HEK293 (cell line): ENCODE data around the gene HOXB1.

Experiments used
- ELK4 ChIP-seq: IDR thresholded peaks from 2 replicates; pipeline ENCODE4 v1.6.1; 2011; ENCODE audit warnings: mild to moderate bottlenecking, low read depth, low read length, borderline replicate concordance
- HOXC10 ChIP-seq: sonication (generic); formaldehyde crosslinking; IDR thresholded peaks from 2 replicates; pipeline ENCODE4 v1.8.1; 2023; ENCODE audit warnings: mild to moderate bottlenecking, missing genetic modification reagents
- PRDM6 ChIP-seq: fragments of 450-650 bp; formaldehyde crosslinking; IDR thresholded peaks from 2 replicates; pipeline ENCODE4 v1.5.1; 2017; ENCODE audit warnings: missing biosample characterization, missing genetic modification characterization
- SP2 ChIP-seq: fragments of 450-650 bp; formaldehyde crosslinking; IDR thresholded peaks from 2 replicates; pipeline ENCODE4 v1.5.1; 2016; ENCODE audit warnings: missing biosample characterization, missing genetic modification characterization
- ZBTB10 ChIP-seq: fragments of 450-650 bp; formaldehyde crosslinking; IDR thresholded peaks from 2 replicates; pipeline ENCODE4 v1.5.1; 2016; ENCODE audit warnings: missing biosample characterization, missing genetic modification characterization
- ZBTB17 ChIP-seq: fragments of 450-650 bp; formaldehyde crosslinking; IDR thresholded peaks from 2 replicates; pipeline ENCODE4 v1.5.1; 2016; ENCODE audit warnings: missing biosample characterization, missing genetic modification characterization
- ZBTB49 ChIP-seq: fragments of 450-650 bp; formaldehyde crosslinking; IDR thresholded peaks from 2 replicates; pipeline ENCODE4 v1.5.1; 2016; ENCODE audit warnings: missing biosample characterization, missing genetic modification characterization, low read depth
- ZNF266 ChIP-seq: fragments of 450-650 bp; formaldehyde crosslinking; IDR thresholded peaks from 2 replicates; pipeline ENCODE4 v1.5.1; 2016; ENCODE audit warnings: missing biosample characterization, missing genetic modification characterization, low read depth
- ZNF302 ChIP-seq: fragments of 450-650 bp; formaldehyde crosslinking; IDR thresholded peaks from 2 replicates; pipeline ENCODE4 v1.5.1; 2016; ENCODE audit warnings: missing biosample characterization, missing genetic modification characterization, low read depth
- ZNF391 ChIP-seq: fragments of 450-650 bp; formaldehyde crosslinking; IDR thresholded peaks from 2 replicates; pipeline ENCODE4 v1.5.1; 2016; ENCODE audit warnings: low read depth, missing biosample characterization, missing genetic modification characterization, borderline replicate concordance
- ZNF518A ChIP-seq: fragments of 450-650 bp; formaldehyde crosslinking; conservative IDR thresholded peaks from 2 replicates; pipeline ENCODE4 v1.5.1; 2016; ENCODE audit warnings: low read depth, missing biosample characterization, missing genetic modification characterization
- ZNF544 ChIP-seq: fragments of 450-650 bp; formaldehyde crosslinking; IDR thresholded peaks from 2 replicates; pipeline ENCODE4 v1.5.0; 2017; ENCODE audit warnings: missing biosample characterization, missing genetic modification characterization
- ZNF610 ChIP-seq: fragments of 450-650 bp; formaldehyde crosslinking; IDR thresholded peaks from 2 replicates; pipeline ENCODE4 v1.5.1; 2016; ENCODE audit warnings: missing biosample characterization, missing genetic modification characterization, borderline replicate concordance
- ZNF629 ChIP-seq: fragments of 450-650 bp; formaldehyde crosslinking; IDR thresholded peaks from 2 replicates; pipeline ENCODE4 v1.5.1; 2017; ENCODE audit warnings: missing biosample characterization, missing genetic modification characterization
- ZSCAN23 ChIP-seq: fragments of 450-650 bp; formaldehyde crosslinking; IDR thresholded peaks from 2 replicates; pipeline ENCODE4 v1.5.1; 2016; ENCODE audit warnings: missing biosample characterization, missing genetic modification characterization
- ZSCAN30 ChIP-seq: fragments of 450-650 bp; IDR thresholded peaks from 2 replicates; pipeline ENCODE4 v1.5.1; 2018; ENCODE audit warnings: missing biosample characterization, mild to moderate bottlenecking, missing genetic modification characterization, moderate library complexity
- TF ChIP-seq, protein P1 (sequence below): fragments of 450-650 bp; formaldehyde crosslinking; IDR thresholded peaks from 2 replicates; pipeline ENCODE4 v1.5.1; 2016; ENCODE audit warnings: missing biosample characterization, missing genetic modification characterization
- TF ChIP-seq, protein P2 (sequence below): fragments of 450-650 bp; formaldehyde crosslinking; IDR thresholded peaks from 2 replicates; pipeline ENCODE4 v1.5.1; 2016; ENCODE audit warnings: missing biosample characterization, missing genetic modification characterization, borderline replicate concordance

The HOXB1 gene

DNA sequence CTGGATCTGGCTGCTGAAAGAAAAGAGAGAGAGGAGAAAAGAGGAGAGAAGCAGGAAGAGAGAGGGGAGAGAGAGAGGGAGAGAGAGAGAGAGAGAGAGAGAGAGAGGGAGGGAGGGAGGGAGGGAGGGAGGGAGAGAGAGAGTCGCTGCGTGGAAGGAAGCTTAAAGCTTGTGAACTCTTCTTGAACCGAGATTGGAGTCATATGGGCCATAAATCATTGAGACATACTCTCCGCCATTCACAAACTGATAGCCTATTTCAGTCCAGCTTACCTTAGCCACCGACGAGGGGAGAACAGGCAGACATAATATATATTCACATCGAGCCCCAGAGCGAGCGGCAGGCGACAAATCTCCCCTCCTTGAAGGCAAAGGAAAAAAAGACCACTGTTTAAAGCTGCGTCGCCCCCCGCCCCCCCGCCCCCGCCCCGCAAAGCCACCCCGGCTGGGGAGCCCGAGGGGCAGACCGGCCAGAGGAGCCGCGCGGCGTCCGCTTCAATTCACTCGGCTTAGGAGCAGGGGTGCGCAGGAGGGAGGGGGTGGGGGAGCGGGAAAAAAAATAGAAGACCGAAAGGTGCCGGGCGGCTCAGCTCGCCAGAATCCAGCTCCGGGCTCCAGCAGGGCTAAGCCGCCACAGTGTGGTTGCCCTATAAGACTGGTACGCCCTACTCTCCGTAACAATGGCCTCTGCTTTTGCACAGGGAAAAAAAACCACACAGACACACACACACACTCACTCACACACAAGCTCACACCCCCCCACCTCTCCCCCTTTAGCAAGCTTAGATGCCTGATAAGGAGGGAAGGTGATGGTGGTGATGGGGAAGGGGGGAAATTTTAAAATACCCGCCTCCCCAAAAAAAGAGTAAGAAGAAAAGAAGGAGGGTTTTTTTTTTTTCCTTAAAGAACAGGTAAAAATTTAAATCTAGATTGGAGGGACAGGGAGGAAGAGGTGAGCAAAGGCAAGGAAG, 24.7 kb upstream of the HOXB1 start (continued):
- TF ChIP-seq ZBTB17 (tag by site-specific recombination) (peak; percentile 72; the same call in 1 of the 2 replicates), ZSCAN23 (tag by site-specific recombination) (no peak), ZSCAN30 (tag by site-specific recombination) (peak; percentile 62; the same call in 1 of the 2 replicates), ZNF544 (tag by site-specific recombination) (no peak), HOXC10 (CRISPR knock-in tag) (peak; percentile 84; the same call in 1 of the 2 replicates), ZNF518A (no peak; the same call in 1 of the 2 replicates), SP2 (tag by site-specific recombination) (peak; percentile 30; the same call in 1 of the 2 replicates), ZNF266 (tag by site-specific recombination) (no peak), ELK4 (no peak), PRDM6 (tag by site-specific recombination) (0 out of 2 replicates have a peak, but pooled peaks have one; percentile 25), ZNF610 (no peak), ZNF302 (no peak), ZBTB49 (no peak), ZNF629 (tag by site-specific recombination) (no peak), ZBTB10 (tag by site-specific recombination) (no peak), ZNF391 (tag by site-specific recombination) (no peak)
- TF ChIP-seq, protein P1, sequence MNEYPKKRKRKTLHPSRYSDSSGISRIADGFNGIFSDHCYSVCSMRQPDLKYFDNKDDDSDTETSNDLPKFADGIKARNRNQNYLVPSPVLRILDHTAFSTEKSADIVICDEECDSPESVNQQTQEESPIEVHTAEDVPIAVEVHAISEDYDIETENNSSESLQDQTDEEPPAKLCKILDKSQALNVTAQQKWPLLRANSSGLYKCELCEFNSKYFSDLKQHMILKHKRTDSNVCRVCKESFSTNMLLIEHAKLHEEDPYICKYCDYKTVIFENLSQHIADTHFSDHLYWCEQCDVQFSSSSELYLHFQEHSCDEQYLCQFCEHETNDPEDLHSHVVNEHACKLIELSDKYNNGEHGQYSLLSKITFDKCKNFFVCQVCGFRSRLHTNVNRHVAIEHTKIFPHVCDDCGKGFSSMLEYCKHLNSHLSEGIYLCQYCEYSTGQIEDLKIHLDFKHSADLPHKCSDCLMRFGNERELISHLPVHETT (tag by site-specific recombination) = no peak
- TF ChIP-seq, protein P2, sequence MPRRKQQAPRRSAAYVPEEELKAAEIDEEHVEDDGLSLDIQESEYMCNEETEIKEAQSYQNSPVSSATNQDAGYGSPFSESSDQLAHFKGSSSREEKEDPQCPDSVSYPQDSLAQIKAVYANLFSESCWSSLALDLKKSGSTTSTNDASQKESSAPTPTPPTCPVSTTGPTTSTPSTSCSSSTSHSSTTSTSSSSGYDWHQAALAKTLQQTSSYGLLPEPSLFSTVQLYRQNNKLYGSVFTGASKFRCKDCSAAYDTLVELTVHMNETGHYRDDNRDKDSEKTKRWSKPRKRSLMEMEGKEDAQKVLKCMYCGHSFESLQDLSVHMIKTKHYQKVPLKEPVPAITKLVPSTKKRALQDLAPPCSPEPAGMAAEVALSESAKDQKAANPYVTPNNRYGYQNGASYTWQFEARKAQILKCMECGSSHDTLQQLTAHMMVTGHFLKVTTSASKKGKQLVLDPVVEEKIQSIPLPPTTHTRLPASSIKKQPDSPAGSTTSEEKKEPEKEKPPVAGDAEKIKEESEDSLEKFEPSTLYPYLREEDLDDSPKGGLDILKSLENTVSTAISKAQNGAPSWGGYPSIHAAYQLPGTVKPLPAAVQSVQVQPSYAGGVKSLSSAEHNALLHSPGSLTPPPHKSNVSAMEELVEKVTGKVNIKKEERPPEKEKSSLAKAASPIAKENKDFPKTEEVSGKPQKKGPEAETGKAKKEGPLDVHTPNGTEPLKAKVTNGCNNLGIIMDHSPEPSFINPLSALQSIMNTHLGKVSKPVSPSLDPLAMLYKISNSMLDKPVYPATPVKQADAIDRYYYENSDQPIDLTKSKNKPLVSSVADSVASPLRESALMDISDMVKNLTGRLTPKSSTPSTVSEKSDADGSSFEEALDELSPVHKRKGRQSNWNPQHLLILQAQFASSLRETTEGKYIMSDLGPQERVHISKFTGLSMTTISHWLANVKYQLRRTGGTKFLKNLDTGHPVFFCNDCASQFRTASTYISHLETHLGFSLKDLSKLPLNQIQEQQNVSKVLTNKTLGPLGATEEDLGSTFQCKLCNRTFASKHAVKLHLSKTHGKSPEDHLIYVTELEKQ (tag by site-specific recombination) = peak; percentile 86; the same call in 1 of the 2 replicates
